HepG2 (cell line): ENCODE results near the gene PREX1. TPM values are rescaled to one million over a fixed set of nuclear protein-coding genes. Genes with fewer than 3 reads are reported as not detected.
A peak's percentile ranks its signal among the peaks of the same experiment; 100 is the strongest.

Experiments used
- ATAC-seq: fragments of 200-7000 bp; cut with Tn5 transposase; 3 replicates; pipeline ENCODE4 v1.9.1; 2020; ENCODE audit warnings: mild to moderate bottlenecking, moderate library complexity
- BruUV-seq: library from RNA; stranded (reverse); fragments of 400-500 nt; replicated peaks from 2 replicates; lab custom pipeline; 2021; lab: Mats Ljungman, UMichigan
- CTCF ChIA-PET: fragments of 300-600 bp; formaldehyde crosslinking; extraction: SDS; loops from one replicate; lab custom pipeline; 2021; ENCODE audit warnings: low total read pairs, inconsistent platforms, low intra/inter-chr PET ratio; lab: Yijun Ruan, JAX
- POLR2A ChIA-PET: fragments of 350-600 bp; sonication (Branson Sonifier 250); formaldehyde crosslinking; loops from one replicate; lab custom pipeline; 2020; ENCODE audit warnings: antibody characterized with exemption, inconsistent platforms; lab: Yijun Ruan, JAX
- DNase-seq: peaks from one replicate; pipeline ENCODE4 v3.0.0-alpha.2; 2015; ENCODE audit warnings: low spot score
- FAIRE-seq: peaks from 3 replicates; lab custom pipeline; 2011; peaks lifted over from hg19 to GRCh38; lab: Jason Lieb, UNC
- H2AFZ ChIP-seq: one replicate; pipeline ENCODE4 v1.6.1; 2011; ENCODE audit warnings: low read length, inconsistent platforms
- H3K27ac ChIP-seq: fragments of 300-600 bp; 3 replicates; pipeline ENCODE4 v1.8.0; 2011; ENCODE audit warnings: mixed run types, mild to moderate bottlenecking, mixed read lengths, low read length, inconsistent platforms; ENCODE audit not compliant: insufficient read depth; ENCODE audit errors: extremely low read length
- H3K27me3 ChIP-seq, 2 experiments: fragments of 200-600 bp in 1 of 2; 2 replicates in 1 of 2; 3 replicates in 1 of 2; pipeline versions ENCODE4 v1.6.0 to v1.8.0; 2011; ENCODE audit warnings: low read length in 2 of 2, mild to moderate bottlenecking in 2 of 2, moderate library complexity in 2 of 2, inconsistent platforms in 1 of 2; ENCODE audit not compliant: insufficient read depth in 2 of 2, control insufficient read depth in 1 of 2
- H3K36me3 ChIP-seq, 2 experiments: fragments of 200-600 bp in 1 of 2; replicated peaks in 1 of 2; 2 replicates in 1 of 2; 3 replicates in 1 of 2; pipeline versions ENCODE4 v1.5.1 to v1.8.0; 2011; ENCODE audit warnings: low read length in 2 of 2, inconsistent platforms in 1 of 2; ENCODE audit not compliant: insufficient read depth in 2 of 2, control insufficient read depth in 1 of 2
- H3K4me1 ChIP-seq: 2 replicates; pipeline ENCODE4 v1.5.1; 2012; ENCODE audit warnings: low read length, inconsistent platforms; ENCODE audit not compliant: insufficient read depth
- H3K4me2 ChIP-seq: 2 replicates; pipeline ENCODE4 v1.6.0; 2011; ENCODE audit warnings: low read depth, low read length, inconsistent platforms
- H3K4me3 ChIP-seq, 3 experiments: fragments of 200-600 bp in 1 of 3; sonication (generic), shearing (Covaris generic) in 1 of 3; replicated peaks in 1 of 3; 2 replicates each; pipeline ENCODE4 v1.5.1; 2011 to 2016; ENCODE audit warnings: low read length in 3 of 3, inconsistent platforms in 2 of 3, low read depth in 2 of 3, mild to moderate bottlenecking in 2 of 3, control low read depth in 1 of 3, mixed read lengths in 1 of 3; ENCODE audit not compliant: insufficient read depth in 1 of 3
- H3K79me2 ChIP-seq: one replicate; pipeline ENCODE4 v1.6.1; 2011; ENCODE audit warnings: low read length, inconsistent platforms; ENCODE audit not compliant: insufficient read depth
- H3K9ac ChIP-seq: 2 replicates; pipeline ENCODE4 v1.6.0; 2011; ENCODE audit warnings: mild to moderate bottlenecking, low read depth, low read length, inconsistent platforms; ENCODE audit not compliant: insufficient read depth
- H3K9me3 ChIP-seq: 2 replicates; pipeline ENCODE4 v1.5.1; 2012; ENCODE audit warnings: mild to moderate bottlenecking, low read length
- H4K20me1 ChIP-seq: 2 replicates; pipeline ENCODE4 v1.6.0; 2011; ENCODE audit warnings: inconsistent platforms, mild to moderate bottlenecking, low read length, moderate library complexity; ENCODE audit not compliant: insufficient read depth
- BHLHE40 ChIP-seq: IDR thresholded peaks from 2 replicates; pipeline ENCODE4 v1.6.1; 2011; ENCODE audit warnings: low read length, improper control_type of control experiment
- ELF3 ChIP-seq: IDR thresholded peaks from 2 replicates; pipeline ENCODE4 v1.6.1; 2016; ENCODE audit warnings: missing genetic modification reagents, missing compliant biosample characterization
- GATAD2A ChIP-seq: IDR thresholded peaks from 2 replicates; pipeline ENCODE4 v1.6.1; 2016
- HHEX ChIP-seq: IDR thresholded peaks from 2 replicates; pipeline ENCODE4 v1.6.1; 2016; ENCODE audit warnings: control low read depth
- HNRNPH1 ChIP-seq: fragments of 200-400 bp; formaldehyde crosslinking; optimal IDR thresholded peaks from 2 replicates; pipeline ENCODE3; 2017; ENCODE audit warnings: mild to moderate bottlenecking, low read depth, low read length
- MED1 ChIP-seq: sonication (generic); formaldehyde crosslinking; IDR thresholded peaks from 2 replicates; pipeline ENCODE4 v1.4.0; 2020; ENCODE audit warnings: missing genetic modification reagents
- MTF2 ChIP-seq: sonication (generic); formaldehyde crosslinking; IDR thresholded peaks from 2 replicates; pipeline ENCODE4 v1.5.0; 2020; ENCODE audit warnings: missing genetic modification reagents, borderline replicate concordance
- NONO ChIP-seq, 2 experiments: fragments of 450-650 bp in 1 of 2; sonication (generic) in 1 of 2; formaldehyde crosslinking in 1 of 2; IDR thresholded peaks in 1 of 2; conservative IDR thresholded peaks in 1 of 2; 2 replicates each; pipeline versions ENCODE4 v1.6.1 to v1.8.0; 2017 to 2022; ENCODE audit warnings: mild to moderate bottlenecking in 1 of 2, missing genetic modification reagents in 1 of 2, moderate library complexity in 1 of 2
- RARA ChIP-seq: IDR thresholded peaks from 2 replicates; pipeline ENCODE4 v1.6.1; 2016; ENCODE audit warnings: missing genetic modification reagents, missing compliant biosample characterization
- TEAD3 ChIP-seq: optimal IDR thresholded peaks from 2 replicates; pipeline ENCODE3; 2016; ENCODE audit warnings: borderline replicate concordance
- ZBTB20 ChIP-seq: sonication (generic); formaldehyde crosslinking; IDR thresholded peaks from 2 replicates; pipeline ENCODE4 v1.8.1; 2023; ENCODE audit warnings: missing genetic modification reagents, low read depth, mild to moderate bottlenecking, borderline replicate concordance
- ZBTB49 ChIP-seq: sonication (generic); formaldehyde crosslinking; IDR thresholded peaks from 2 replicates; pipeline ENCODE4 v1.4.0; 2020; ENCODE audit warnings: missing genetic modification reagents, borderline replicate concordance
- ZNF253 ChIP-seq: sonication (generic); formaldehyde crosslinking; IDR thresholded peaks from 2 replicates; pipeline ENCODE4 v1.8.0; 2022; ENCODE audit warnings: mild to moderate bottlenecking, missing genetic modification reagents, borderline replicate concordance
- ZNF75D ChIP-seq: sonication (generic); formaldehyde crosslinking; IDR thresholded peaks from 2 replicates; pipeline ENCODE4 v1.8.1; 2023; ENCODE audit warnings: missing genetic modification reagents, mild to moderate bottlenecking, borderline replicate concordance
- ZNF816 ChIP-seq: sonication (generic); formaldehyde crosslinking; IDR thresholded peaks from 2 replicates; pipeline ENCODE4 v1.8.0; 2022; ENCODE audit warnings: missing genetic modification reagents, mild to moderate bottlenecking, borderline replicate concordance
- WGBS: methylation state at CpG from one replicate; pipeline ENCODE4 v1.1.6; 2017; ENCODE audit warnings: low lambda C conversion rate; 5-methylcytosine and 5-hydroxymethylcytosine counted together
- in situ Hi-C: cut with HindIII; loops from 2 replicates; pipeline ENCODE4 v1.10.0; 2017; ENCODE audit warnings: low pct_unique_long_range_greater_than_20kb; ENCODE audit not compliant: extremely low pct_ligation_motif_present
- intact Hi-C: fragments of 100-400 bp; cut with micrococcal nuclease; formaldehyde crosslinking; loops from one replicate; pipeline ENCODE4 v1.10.0; 2022; ENCODE audit not compliant: unreplicated experiment
- polyA plus RNA-seq, 8 experiments: library from polyadenylated mRNA; depleted of rRNA in 3 of 8; stranded (reverse) in 7 of 8; unstranded in 1 of 8; fragments of >200 nt; fragmentation: Illumina TruSeq in 4 of 8; extraction: Trizol in 4 of 8; gene quantifications; 2 replicates each; pipeline versions ENCODE4 v1.2.1 to v1.2.3, GENCODE V29; 2011 to 2016; ENCODE audit warnings: low read depth in 4 of 8, missing spikeins in 1 of 8, mixed read lengths in 1 of 8; ENCODE audit not compliant: insufficient read depth in 1 of 8
- total RNA-seq, 5 experiments: library from RNA; depleted of rRNA; stranded (reverse); fragments of >200 nt; fragmentation: Illumina TruSeq; extraction: Trizol; gene quantifications; 2 replicates each; pipeline ENCODE4 v1.2.3, GENCODE V29; 2016; ENCODE audit warnings: low read depth in 1 of 5
- TF ChIP-seq, protein P1 (sequence below): sonication (generic); formaldehyde crosslinking; IDR thresholded peaks from 2 replicates; pipeline ENCODE4 v1.4.0; 2020; ENCODE audit warnings: mild to moderate bottlenecking, missing genetic modification reagents, borderline replicate concordance

Gene PREX1
- total and polyA plus RNA-seq, 2 of the 13 experiments (the other 11 are each of a cell fraction or from before 2014, with no cell fraction given) = 0.02 to 0.04 TPM

- H2AFZ ChIP-seq = no peak overlapping the region
- no peak overlapping the region for H3K4me3 ChIP-seq
- FAIRE-seq = peak; percentile 92
- 39% methylated on average over 21 of the region's 21 CpGs for WGBS
- H3K9ac ChIP-seq = no peak overlapping the region
- BruUV-seq = no TSS peak
- no peaks in the 10 kb centered on the region for H3K36me3 ChIP-seq
- H4K20me1 ChIP-seq = no peaks in the 10 kb centered on the region
- in situ Hi-C loops (no loop called here), intact Hi-C loops (no loop called here)
- H3K79me2 ChIP-seq = no peaks in the 10 kb centered on the region
- no peaks in the 10 kb centered on the region for H3K9me3 ChIP-seq
- peak; percentile 80 for DNase-seq
- peak overlapping the region; percentile 34 for H3K4me2 ChIP-seq
- ChIA-PET POLR2A (no interaction called here), CTCF (no interaction called here)
- peaks cover 19% of the 10 kb centered on the region for H3K4me1 ChIP-seq
- no peak overlapping the region for H3K27ac ChIP-seq
- peak; percentile 80 for ATAC-seq
- peaks cover 0 to 15% of the 10 kb centered on the region in 2 experiments; a peak in 3 of 5 replicates for H3K27me3 ChIP-seq
- TF ChIP-seq ZNF75D (no peak), TEAD3 (CRISPR knock-in tag) (no peak), ZBTB20 (CRISPR knock-in tag) (no peak), BHLHE40 (peak; percentile 70; the same call in 1 of the 2 replicates), NONO (IDR thresholded peaks at IDR 0.05) (no peak), NONO (CRISPR knock-in tag; conservative IDR thresholded peaks at IDR 0.05) (peak; percentile 50; the same call in 1 of the 2 replicates), HHEX (CRISPR knock-in tag) (peak; percentile 49), MED1 (CRISPR knock-in tag) (0 out of 2 replicates have a peak, but pooled peaks have one; percentile 20), MTF2 (CRISPR knock-in tag) (no peak), ZNF253 (CRISPR knock-in tag) (no peak), GATAD2A (CRISPR knock-in tag) (peak; percentile 71), RARA (CRISPR knock-in tag) (peak; percentile 40; the same call in 1 of the 2 replicates), HNRNPH1 (no peak), ELF3 (CRISPR knock-in tag) (0 out of 2 replicates have a peak, but pooled peaks have one; percentile 16), ZBTB49 (CRISPR knock-in tag) (no peak), ZNF816 (CRISPR knock-in tag) (no peak)
- TF ChIP-seq, protein P1, sequence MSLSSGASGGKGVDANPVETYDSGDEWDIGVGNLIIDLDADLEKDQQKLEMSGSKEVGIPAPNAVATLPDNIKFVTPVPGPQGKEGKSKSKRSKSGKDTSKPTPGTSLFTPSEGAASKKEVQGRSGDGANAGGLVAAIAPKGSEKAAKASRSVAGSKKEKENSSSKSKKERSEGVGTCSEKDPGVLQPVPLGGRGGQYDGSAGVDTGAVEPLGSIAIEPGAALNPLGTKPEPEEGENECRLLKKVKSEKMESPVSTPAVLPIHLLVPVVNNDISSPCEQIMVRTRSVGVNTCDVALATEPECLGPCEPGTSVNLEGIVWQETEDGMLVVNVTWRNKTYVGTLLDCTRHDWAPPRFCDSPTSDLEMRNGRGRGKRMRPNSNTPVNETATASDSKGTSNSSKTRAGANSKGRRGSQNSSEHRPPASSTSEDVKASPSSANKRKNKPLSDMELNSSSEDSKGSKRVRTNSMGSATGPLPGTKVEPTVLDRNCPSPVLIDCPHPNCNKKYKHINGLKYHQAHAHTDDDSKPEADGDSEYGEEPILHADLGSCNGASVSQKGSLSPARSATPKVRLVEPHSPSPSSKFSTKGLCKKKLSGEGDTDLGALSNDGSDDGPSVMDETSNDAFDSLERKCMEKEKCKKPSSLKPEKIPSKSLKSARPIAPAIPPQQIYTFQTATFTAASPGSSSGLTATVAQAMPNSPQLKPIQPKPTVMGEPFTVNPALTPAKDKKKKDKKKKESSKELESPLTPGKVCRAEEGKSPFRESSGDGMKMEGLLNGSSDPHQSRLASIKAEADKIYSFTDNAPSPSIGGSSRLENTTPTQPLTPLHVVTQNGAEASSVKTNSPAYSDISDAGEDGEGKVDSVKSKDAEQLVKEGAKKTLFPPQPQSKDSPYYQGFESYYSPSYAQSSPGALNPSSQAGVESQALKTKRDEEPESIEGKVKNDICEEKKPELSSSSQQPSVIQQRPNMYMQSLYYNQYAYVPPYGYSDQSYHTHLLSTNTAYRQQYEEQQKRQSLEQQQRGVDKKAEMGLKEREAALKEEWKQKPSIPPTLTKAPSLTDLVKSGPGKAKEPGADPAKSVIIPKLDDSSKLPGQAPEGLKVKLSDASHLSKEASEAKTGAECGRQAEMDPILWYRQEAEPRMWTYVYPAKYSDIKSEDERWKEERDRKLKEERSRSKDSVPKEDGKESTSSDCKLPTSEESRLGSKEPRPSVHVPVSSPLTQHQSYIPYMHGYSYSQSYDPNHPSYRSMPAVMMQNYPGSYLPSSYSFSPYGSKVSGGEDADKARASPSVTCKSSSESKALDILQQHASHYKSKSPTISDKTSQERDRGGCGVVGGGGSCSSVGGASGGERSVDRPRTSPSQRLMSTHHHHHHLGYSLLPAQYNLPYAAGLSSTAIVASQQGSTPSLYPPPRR = peak; percentile 69
Measured at GRCh38 chr20:48585061-48585870, 242.5 kb downstream of the PREX1 start.
